Pancreas (tissue), 10 donors: ENCODE data around the gene PIGS. TPM values are rescaled to one million over a fixed set of nuclear protein-coding genes. Genes with fewer than 3 reads are reported as not detected.
A peak's percentile ranks its signal among the peaks of the same experiment; 100 is the strongest.

ENCODE experiments used
- ATAC-seq, 4 donors: fragments of 200-7000 bp; cut with Tn5 transposase; one replicate each; pipeline versions ENCODE4 v1.8.0 to v1.9.1; 2020; ENCODE audit warnings: mild to moderate bottlenecking in 4 of 4, moderate library complexity in 4 of 4
- DNase-seq, 6 donors: peaks; one replicate each; pipeline ENCODE4 v3.0.0-alpha.2; 2020
- FAIRE-seq: peaks from 2 replicates; lab custom pipeline; 2012; peaks lifted over from hg19 to GRCh38; lab: Jason Lieb, UNC
- H3K27ac ChIP-seq, 4 donors: fragments of 200-600 bp; sonication (generic); 1 replicate in 3 of 4; 2 replicates in 1 of 4; pipeline versions ENCODE4 v1.5.0 to v1.8.0; 2020
- H3K27me3 ChIP-seq, 4 donors: fragments of 200-600 bp; one replicate each; pipeline ENCODE4 v1.8.0; 2021
- H3K36me3 ChIP-seq, 3 donors: fragments of 200-600 bp; sonication (generic) in 1 of 3; one replicate each; pipeline versions ENCODE4 v1.5.0 to v1.8.0; 2020 to 2021
- H3K4me1 ChIP-seq, 3 donors: fragments of 200-600 bp; one replicate each; pipeline ENCODE4 v1.8.0; 2021
- H3K4me3 ChIP-seq, 4 donors: fragments of 200-600 bp; sonication (generic) in 2 of 4; one replicate each; pipeline versions ENCODE4 v1.5.0 to v1.8.0; 2020 to 2021
- H3K9me3 ChIP-seq, 4 donors: fragments of 200-600 bp; one replicate each; pipeline ENCODE4 v1.8.0; 2021
- WGBS, 2 donors: extraction: QIAGEN DNeasy Blood & Tissue Kit; methylation state at CpG; one replicate each; pipeline ENCODE4 v1.1.7; 2013; 5-methylcytosine and 5-hydroxymethylcytosine counted together
- intact Hi-C, 3 donors: fragments of 100-400 bp; cut with DNase I; formaldehyde crosslinking; loops; one replicate each; pipeline versions ENCODE4 v1.11.1 to v1.14.2; 2022
- polyA plus RNA-seq, 2 donors: library from polyadenylated mRNA; stranded (reverse); fragments of 200-250 nt; gene quantifications; one replicate each; pipeline ENCODE4 v1.2.3, GENCODE V29; 2013
- total RNA-seq, 6 donors: library from RNA; stranded (reverse); fragmentation: NEBNext Ultra II Directional in 4 of 6; extraction: Animal tissue kit (Norgen Biotek cat#: 25700) in 4 of 6; gene quantifications; one replicate each; pipeline versions ENCODE4 v1.2.1 to v1.2.4, GENCODE V29; 2021 to 2023
- TF ChIP-seq, protein P1 (sequence below), 4 donors: fragments of 200-600 bp; sonication (generic) in 3 of 4; IDR thresholded peaks; one replicate each; pipeline versions ENCODE4 v1.5.0 to v1.8.0; 2021; ENCODE audit warnings: antibody characterized with exemption in 4 of 4
- donor health status: healthy with polysubstance abuse.
- donor health status: DM: no; HTN: no; CAD: no; lungs with moderate emphysema.
- donor health status: DM: no; HTN: no; CAD: no.
- donor health status: control.
- donor health status: control.
- donor health status: Bipolar disorder and iron deficiency.
- donor health status: DM: yes; HTN: yes; CAD: no.
- donor health status: DM: no; HTN: no; CAD: no.
- donor health status: DM: no; HTN: no; CAD: no.
- donor health status: DM: yes; HTN: yes; CAD: no.

Gene PIGS
- total and polyA plus RNA-seq, 8 donors: 9.2 to 26.5 (median 15.9) TPM

GRCh38 chr17:28520687-28521086 lies 50.6 kb downstream of the PIGS start:
- intact Hi-C loops: no loop called here
- TF ChIP-seq, protein P1, sequence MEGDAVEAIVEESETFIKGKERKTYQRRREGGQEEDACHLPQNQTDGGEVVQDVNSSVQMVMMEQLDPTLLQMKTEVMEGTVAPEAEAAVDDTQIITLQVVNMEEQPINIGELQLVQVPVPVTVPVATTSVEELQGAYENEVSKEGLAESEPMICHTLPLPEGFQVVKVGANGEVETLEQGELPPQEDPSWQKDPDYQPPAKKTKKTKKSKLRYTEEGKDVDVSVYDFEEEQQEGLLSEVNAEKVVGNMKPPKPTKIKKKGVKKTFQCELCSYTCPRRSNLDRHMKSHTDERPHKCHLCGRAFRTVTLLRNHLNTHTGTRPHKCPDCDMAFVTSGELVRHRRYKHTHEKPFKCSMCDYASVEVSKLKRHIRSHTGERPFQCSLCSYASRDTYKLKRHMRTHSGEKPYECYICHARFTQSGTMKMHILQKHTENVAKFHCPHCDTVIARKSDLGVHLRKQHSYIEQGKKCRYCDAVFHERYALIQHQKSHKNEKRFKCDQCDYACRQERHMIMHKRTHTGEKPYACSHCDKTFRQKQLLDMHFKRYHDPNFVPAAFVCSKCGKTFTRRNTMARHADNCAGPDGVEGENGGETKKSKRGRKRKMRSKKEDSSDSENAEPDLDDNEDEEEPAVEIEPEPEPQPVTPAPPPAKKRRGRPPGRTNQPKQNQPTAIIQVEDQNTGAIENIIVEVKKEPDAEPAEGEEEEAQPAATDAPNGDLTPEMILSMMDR (IDR thresholded peaks at IDR 0.05): no peak
- no peak for FAIRE-seq
- no peaks in the 10 kb centered on the region for H3K27me3 ChIP-seq
- no peak overlapping the region for H3K4me3 ChIP-seq
- WGBS, 2 donors: 72 to 78% methylated on average over 6 of the region's 6 CpGs
- peak in 1 of 6 donors; percentile 35 for DNase-seq
- no peak for ATAC-seq
- no peaks in the 10 kb centered on the region for H3K9me3 ChIP-seq
- H3K4me1 ChIP-seq: peaks cover 0 to 8% (median 2%) of the 10 kb centered on the region in 3 donors
- no peak overlapping the region for H3K27ac ChIP-seq
- H3K36me3 ChIP-seq: no peaks in the 10 kb centered on the region

- Histone ChIP-seq H3K27ac (no peak overlapping the region), H3K4me3 (no peak overlapping the region), H3K4me1 (no peaks in the 10 kb centered on the region), H3K27me3 (no peaks in the 10 kb centered on the region), H3K36me3 (no peaks in the 10 kb centered on the region), H3K9me3 (no peaks in the 10 kb centered on the region)
- FAIRE-seq (no peak), ATAC-seq (no peak), DNase-seq (no peak)
- intact Hi-C loops: no loop called here
- 76 to 82% methylated on average over 5 of the region's 5 CpGs for WGBS, 2 donors
- TF ChIP-seq, protein P1 (IDR thresholded peaks at IDR 0.05): no peak
Observed at GRCh38 chr17:28519236-28519635, 52.1 kb downstream of the PIGS start.

DNA sequence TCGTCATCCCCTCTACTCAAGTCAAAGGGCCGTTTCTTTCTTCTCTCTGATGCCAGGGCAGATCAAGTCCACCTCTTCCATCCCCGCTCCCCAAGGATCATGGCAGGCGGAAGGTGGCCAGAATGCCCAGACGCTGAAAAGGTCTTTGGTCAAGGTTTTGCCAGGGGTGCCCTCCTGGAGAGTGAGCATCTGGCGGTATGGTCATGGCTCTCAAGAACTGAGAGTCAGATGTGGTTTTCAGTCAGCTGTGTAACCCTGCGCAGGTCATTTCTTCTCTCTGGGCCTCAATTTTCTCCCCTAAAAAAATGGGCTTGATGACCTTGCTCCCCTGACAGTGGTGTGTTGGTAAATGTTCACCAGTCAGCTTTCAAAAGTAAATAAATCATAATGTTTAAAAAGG lies 52.7 kb downstream of the PIGS start:
- H3K4me3 ChIP-seq: no peak overlapping the region
- H3K27ac ChIP-seq: no peak overlapping the region
- H3K27me3 ChIP-seq: no peaks in the 10 kb centered on the region
- no peaks in the 10 kb centered on the region for H3K4me1 ChIP-seq
- WGBS, 2 donors: 65 to 67% methylated on average over 7 of the region's 7 CpGs
- DNase-seq (peak in 1 of 6 donors; percentile 6), FAIRE-seq (no peak), ATAC-seq (no peak)
- no peaks in the 10 kb centered on the region for H3K9me3 ChIP-seq
- TF ChIP-seq, protein P1 (IDR thresholded peaks at IDR 0.05): no peak
- intact Hi-C loops: no loop called here
- no peaks in the 10 kb centered on the region for H3K36me3 ChIP-seq

- intact Hi-C loops: no loop called here
- no peaks in the 10 kb centered on the region for H3K4me1 ChIP-seq
- FAIRE-seq: no peak
- TF ChIP-seq, protein P1 (IDR thresholded peaks at IDR 0.05): no peak
- ATAC-seq: no peak
- no peaks in the 10 kb centered on the region for H3K27me3 ChIP-seq
- H3K36me3 ChIP-seq: no peaks in the 10 kb centered on the region
- 56% methylated on average over 6 of the region's 6 CpGs for WGBS, 2 donors
- H3K27ac ChIP-seq: no peak overlapping the region
- H3K9me3 ChIP-seq: no peaks in the 10 kb centered on the region
- DNase-seq: peak in 1 of 6 donors; percentile 13
- no peak overlapping the region for H3K4me3 ChIP-seq
Observed at GRCh38 chr17:28518132-28518531, 53.2 kb downstream of the PIGS start.

GRCh38 chr17:28515518-28515917 lies 55.8 kb downstream of the PIGS start:
- Histone ChIP-seq H3K27ac (no peak overlapping the region), H3K4me1 (no peaks in the 10 kb centered on the region), H3K36me3 (no peaks in the 10 kb centered on the region), H3K9me3 (no peaks in the 10 kb centered on the region), H3K27me3 (no peaks in the 10 kb centered on the region), H3K4me3 (no peak overlapping the region)
- FAIRE-seq (no peak), ATAC-seq (no peak), DNase-seq (no peak)
- TF ChIP-seq, protein P1 (IDR thresholded peaks at IDR 0.05): no peak
- intact Hi-C loops: no loop called here
- 95 to 100% methylated on average over 1 of the region's 1 CpG for WGBS, 2 donors
